ENCODE measurements around the gene SCN8A.

GRCh38 chr12:51749986-51750317 is 158.9 kb downstream of the SCN8A start:
- TF ChIP-seq CTCF (conservative IDR thresholded peaks at IDR 0.05; ENCODE audit: low read depth in 2 of 2) (no peak), EZH2phosphoT487 (IDR thresholded peaks at IDR 0.05; ENCODE audit: unreplicated experiment) (no peak), CREB1 (CRISPR knock-in tag; IDR thresholded peaks at IDR 0.05; ENCODE audit: low read depth) (no peak), REST (IDR thresholded peaks at IDR 0.05; ENCODE audit: unreplicated experiment) (no peak), POLR2AphosphoS5 (IDR thresholded peaks at IDR 0.05; ENCODE audit: low read depth) (no peak), ETS1 (IDR thresholded peaks at IDR 0.05) (no peak), EZH2 (IDR thresholded peaks at IDR 0.05; ENCODE audit: low read depth, unreplicated experiment) (no peak)

All from GM23338 (cell line).